Keratinocyte (primary cell): Measurements from ENCODE around the gene ZC3H18.

ENCODE experiments used
- EZH2 ChIP-seq: IDR thresholded peaks from one replicate; pipeline ENCODE4 v1.6.1; 2012; ENCODE audit warnings: inconsistent platforms, mild to moderate bottlenecking, low read length, moderate library complexity
- TF ChIP-seq, protein P1 (sequence below), 3 experiments: IDR thresholded peaks in 1 of 3; conservative IDR thresholded peaks in 1 of 3; optimal IDR thresholded peaks in 1 of 3; 2 replicates in 2 of 3; 3 replicates in 1 of 3; pipeline versions ENCODE3 to v1.5.1; 2011; ENCODE audit warnings: low read length in 3 of 3, mild to moderate bottlenecking in 3 of 3, moderate library complexity in 2 of 3, control low read depth in 1 of 3, inconsistent platforms in 1 of 3; ENCODE audit not compliant: insufficient read depth in 2 of 3; ENCODE audit errors: extremely low read depth in 1 of 3

GRCh38 chr16:88570691-88571092 lies 489 bp downstream of the ZC3H18 start:
- TF ChIP-seq, protein P1, sequence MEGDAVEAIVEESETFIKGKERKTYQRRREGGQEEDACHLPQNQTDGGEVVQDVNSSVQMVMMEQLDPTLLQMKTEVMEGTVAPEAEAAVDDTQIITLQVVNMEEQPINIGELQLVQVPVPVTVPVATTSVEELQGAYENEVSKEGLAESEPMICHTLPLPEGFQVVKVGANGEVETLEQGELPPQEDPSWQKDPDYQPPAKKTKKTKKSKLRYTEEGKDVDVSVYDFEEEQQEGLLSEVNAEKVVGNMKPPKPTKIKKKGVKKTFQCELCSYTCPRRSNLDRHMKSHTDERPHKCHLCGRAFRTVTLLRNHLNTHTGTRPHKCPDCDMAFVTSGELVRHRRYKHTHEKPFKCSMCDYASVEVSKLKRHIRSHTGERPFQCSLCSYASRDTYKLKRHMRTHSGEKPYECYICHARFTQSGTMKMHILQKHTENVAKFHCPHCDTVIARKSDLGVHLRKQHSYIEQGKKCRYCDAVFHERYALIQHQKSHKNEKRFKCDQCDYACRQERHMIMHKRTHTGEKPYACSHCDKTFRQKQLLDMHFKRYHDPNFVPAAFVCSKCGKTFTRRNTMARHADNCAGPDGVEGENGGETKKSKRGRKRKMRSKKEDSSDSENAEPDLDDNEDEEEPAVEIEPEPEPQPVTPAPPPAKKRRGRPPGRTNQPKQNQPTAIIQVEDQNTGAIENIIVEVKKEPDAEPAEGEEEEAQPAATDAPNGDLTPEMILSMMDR (optimal IDR thresholded peaks at IDR 0.05 in 1 of 3, IDR thresholded peaks at IDR 0.05 in 1 of 3, conservative IDR thresholded peaks at IDR 0.05 in 1 of 3; ENCODE audit: extremely low read depth in 1 of 3, insufficient read depth in 2 of 3, low read length in 3 of 3), result no peak
- no peak for TF ChIP-seq EZH2
